Measurements from ENCODE around the gene HS6ST1. TPM values are rescaled to one million over a fixed set of nuclear protein-coding genes. Genes with fewer than 3 reads are reported as not detected.
"Not testable (repeated sequence)": the region's sequence is repeated elsewhere in the genome, so short reads cannot be mapped to it uniquely, and the experiment has no call there.

The HS6ST1 gene
- total RNA-seq, 1 donor from 2014 or later: 17.6 TPM

GRCh38 chr2:128272601-128273468 lies 45.8 kb downstream of the HS6ST1 start:
- Mint-ChIP-seq H3K27ac (no peak overlapping the region), H3K27me3 (ENCODE audit: low read depth) (no peaks in the 10 kb centered on the region), H3K9me3 (peaks cover 13% of the 10 kb centered on the region), H3K4me1 (ENCODE audit: low read depth) (no peaks in the 10 kb centered on the region), H3K4me3 (ENCODE audit: low read depth) (no peak overlapping the region), H3K36me3 (ENCODE audit: low read depth) (peaks cover 22% of the 10 kb centered on the region)
- DNase-seq (ENCODE audit: low spot score): no peak
- intact Hi-C loops (cut with micrococcal nuclease): no loop called here

GRCh38 chr2:128271911-128272600 lies 46.6 kb downstream of the HS6ST1 start:
- no peak overlapping the region for H3K27ac Mint-ChIP-seq
- no peak for DNase-seq (ENCODE audit: low spot score)
- intact Hi-C loops (cut with micrococcal nuclease): no loop called here
- H3K4me3 Mint-ChIP-seq (ENCODE audit: low read depth): no peak overlapping the region
- no peaks in the 10 kb centered on the region for H3K4me1 Mint-ChIP-seq (ENCODE audit: low read depth)
- peaks cover 22% of the 10 kb centered on the region for H3K36me3 Mint-ChIP-seq (ENCODE audit: low read depth)
- H3K27me3 Mint-ChIP-seq (ENCODE audit: low read depth): no peaks in the 10 kb centered on the region
- peaks cover 13% of the 10 kb centered on the region for H3K9me3 Mint-ChIP-seq

- peaks cover 13% of the 10 kb centered on the region for H3K9me3 Mint-ChIP-seq
- intact Hi-C loops (cut with micrococcal nuclease): no loop called here
Measured at GRCh38 chr2:128271597-128271910, 47.1 kb downstream of the HS6ST1 start.

DNA sequence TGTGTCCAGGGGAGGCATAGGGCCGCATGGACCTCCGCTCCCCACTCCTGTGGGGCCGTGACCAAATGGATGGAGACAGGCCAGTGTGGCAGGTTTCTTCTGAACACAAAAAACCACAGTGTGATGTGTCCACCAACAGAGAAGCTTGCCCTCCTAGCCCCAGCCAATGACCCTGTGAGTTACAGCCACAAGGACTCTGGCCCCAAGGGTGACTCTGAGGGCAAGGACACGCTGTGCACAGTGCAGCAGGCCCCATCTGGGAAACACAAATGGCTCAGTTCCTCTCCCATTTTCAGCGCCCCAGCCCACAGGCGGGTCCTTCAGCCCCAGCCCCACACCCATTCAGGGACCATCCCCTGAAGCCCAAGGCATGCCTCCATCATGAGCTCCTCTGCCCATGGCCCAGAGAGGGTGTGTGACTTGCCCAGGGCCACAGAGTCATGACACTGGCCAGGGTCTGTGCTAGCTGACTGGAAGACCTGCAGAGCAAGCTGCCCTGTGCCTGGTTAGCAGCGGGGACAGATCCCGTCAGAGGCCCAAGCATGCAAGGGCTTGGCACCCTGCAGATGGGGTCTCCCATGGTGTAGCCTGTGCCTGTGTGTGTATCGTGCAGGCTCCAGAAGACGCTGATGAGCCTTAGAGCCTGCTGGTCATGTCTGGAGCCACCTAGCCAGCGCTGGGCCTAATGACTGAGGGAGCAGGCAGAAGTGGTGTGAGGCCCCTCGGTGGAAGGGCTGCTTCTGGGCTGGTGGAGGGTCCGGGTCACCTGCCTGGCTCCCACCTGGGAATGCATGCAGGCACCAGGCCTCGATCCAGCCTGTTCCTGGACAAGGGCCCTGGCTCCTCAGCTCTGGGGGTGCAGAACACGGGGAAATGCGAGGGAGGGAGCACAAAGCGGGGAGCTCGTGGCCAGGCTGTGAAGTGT lies 47.7 kb downstream of the HS6ST1 start:
- H3K27me3 Mint-ChIP-seq (ENCODE audit: low read depth): no peaks in the 10 kb centered on the region
- H3K36me3 Mint-ChIP-seq (ENCODE audit: low read depth): peaks cover 22% of the 10 kb centered on the region
- intact Hi-C loops (cut with micrococcal nuclease): no loop called here
- no peak overlapping the region for H3K4me3 Mint-ChIP-seq (ENCODE audit: low read depth)
- DNase-seq (ENCODE audit: low spot score): no peak
- no peak overlapping the region for H3K27ac Mint-ChIP-seq
- no peaks in the 10 kb centered on the region for H3K4me1 Mint-ChIP-seq (ENCODE audit: low read depth)
- peaks cover 13% of the 10 kb centered on the region for H3K9me3 Mint-ChIP-seq

More at GRCh38 chr2:128271597-128271910, 47.1 kb downstream of the HS6ST1 start:
- H3K27ac Mint-ChIP-seq: no peak overlapping the region
- peaks cover 22% of the 10 kb centered on the region for H3K36me3 Mint-ChIP-seq (ENCODE audit: low read depth)
- no peak for DNase-seq (ENCODE audit: low spot score)
- H3K27me3 Mint-ChIP-seq (ENCODE audit: low read depth): no peaks in the 10 kb centered on the region
- no peak overlapping the region for H3K4me3 Mint-ChIP-seq (ENCODE audit: low read depth)
- H3K4me1 Mint-ChIP-seq (ENCODE audit: low read depth): no peaks in the 10 kb centered on the region

DNA sequence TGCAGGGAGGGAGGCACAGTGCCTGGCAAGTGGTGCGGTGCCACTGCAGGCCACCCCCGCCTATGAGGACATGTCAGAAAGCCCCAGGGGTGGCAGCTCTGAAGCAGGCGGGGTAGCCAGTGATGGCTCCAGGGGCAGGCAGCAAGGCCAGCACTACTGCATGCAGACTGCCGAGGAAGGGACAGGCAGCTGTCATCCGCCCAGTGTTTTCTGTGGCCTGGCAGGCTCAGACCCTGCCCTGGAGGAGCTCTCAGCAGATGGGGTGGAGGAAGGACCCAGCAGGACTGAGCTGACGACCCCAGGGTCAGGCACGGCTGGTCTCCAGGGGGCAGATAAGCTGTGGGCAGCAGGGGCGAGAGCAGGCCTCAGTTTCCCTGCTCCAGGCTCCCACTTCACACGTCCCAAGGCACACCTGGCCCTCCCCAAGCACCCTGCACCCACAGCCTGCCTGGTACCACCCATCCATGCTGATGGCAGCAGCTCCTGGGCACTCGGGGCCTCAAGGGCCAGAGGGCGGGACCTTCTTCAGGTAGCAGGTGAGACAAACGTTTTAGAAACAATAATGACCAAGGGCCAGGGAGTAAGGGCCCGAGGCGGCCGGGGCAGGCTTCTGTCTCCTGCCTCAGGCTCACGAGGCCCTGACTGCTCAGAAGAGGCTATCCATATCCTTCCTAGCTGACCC lies 48.5 kb downstream of the HS6ST1 start:
- Mint-ChIP-seq H3K4me1 (ENCODE audit: low read depth) (no peaks in the 10 kb centered on the region), H3K27me3 (ENCODE audit: low read depth) (no peaks in the 10 kb centered on the region), H3K36me3 (ENCODE audit: low read depth) (peaks cover 14% of the 10 kb centered on the region), H3K4me3 (ENCODE audit: low read depth) (no peak overlapping the region), H3K9me3 (peaks cover 12% of the 10 kb centered on the region), H3K27ac (no peak overlapping the region)
- intact Hi-C loops (cut with micrococcal nuclease): no loop called here
- no peak for DNase-seq (ENCODE audit: low spot score)

DNA sequence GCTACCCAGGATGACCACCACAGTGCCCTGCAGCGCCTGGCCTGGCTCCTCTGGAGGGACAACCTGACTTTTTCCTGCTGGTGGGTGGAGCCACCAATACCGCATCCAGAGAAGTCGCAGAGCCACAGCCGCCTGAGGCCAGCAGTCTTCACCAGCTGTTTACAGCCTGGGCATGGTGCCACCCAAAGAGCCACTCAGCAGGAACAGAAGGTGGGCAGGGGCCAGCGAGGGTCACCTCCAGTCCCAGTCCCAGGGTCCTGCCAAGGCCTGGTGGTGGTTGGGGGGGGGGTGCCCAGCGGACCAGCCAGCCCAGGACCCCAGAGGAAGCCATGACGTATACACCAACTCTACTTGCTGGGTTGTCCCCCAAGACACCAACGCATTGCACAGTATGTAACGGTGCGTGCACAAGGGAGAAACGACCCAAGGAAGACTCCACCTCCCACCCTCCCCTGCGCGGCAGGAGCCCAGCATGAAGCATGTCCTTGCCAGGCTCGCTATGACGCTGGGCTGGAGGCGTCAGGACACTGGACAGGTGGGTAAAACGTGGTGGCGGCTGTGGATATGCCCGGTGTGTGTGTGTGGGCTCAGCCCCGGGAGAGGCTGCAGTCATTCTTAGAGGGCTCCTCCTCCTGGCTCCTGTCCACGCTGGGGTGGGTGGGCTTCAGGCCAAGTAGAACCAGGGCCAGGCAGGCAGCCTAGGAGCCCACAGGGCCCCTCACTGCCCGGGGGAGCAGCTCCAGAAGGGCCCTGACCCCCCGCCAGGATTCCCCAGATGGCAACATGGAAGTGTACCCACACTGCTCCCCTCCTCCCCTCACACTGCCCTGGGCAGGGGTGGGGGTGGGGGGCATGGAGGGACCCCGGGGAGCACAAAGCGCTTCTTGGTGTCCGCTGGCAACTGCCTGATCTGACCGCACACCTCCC lies 49.3 kb downstream of the HS6ST1 start:
- no peaks in the 10 kb centered on the region for H3K27me3 Mint-ChIP-seq (ENCODE audit: low read depth)
- H3K4me3 Mint-ChIP-seq (ENCODE audit: low read depth): no peak overlapping the region
- DNase-seq (ENCODE audit: low spot score): no peak
- no peaks in the 10 kb centered on the region for H3K4me1 Mint-ChIP-seq (ENCODE audit: low read depth)
- peaks cover 6% of the 10 kb centered on the region for H3K36me3 Mint-ChIP-seq (ENCODE audit: low read depth)
- no peak overlapping the region for H3K27ac Mint-ChIP-seq
- intact Hi-C loops (cut with micrococcal nuclease): no loop called here
- peaks cover 6% of the 10 kb centered on the region for H3K9me3 Mint-ChIP-seq

DNA sequence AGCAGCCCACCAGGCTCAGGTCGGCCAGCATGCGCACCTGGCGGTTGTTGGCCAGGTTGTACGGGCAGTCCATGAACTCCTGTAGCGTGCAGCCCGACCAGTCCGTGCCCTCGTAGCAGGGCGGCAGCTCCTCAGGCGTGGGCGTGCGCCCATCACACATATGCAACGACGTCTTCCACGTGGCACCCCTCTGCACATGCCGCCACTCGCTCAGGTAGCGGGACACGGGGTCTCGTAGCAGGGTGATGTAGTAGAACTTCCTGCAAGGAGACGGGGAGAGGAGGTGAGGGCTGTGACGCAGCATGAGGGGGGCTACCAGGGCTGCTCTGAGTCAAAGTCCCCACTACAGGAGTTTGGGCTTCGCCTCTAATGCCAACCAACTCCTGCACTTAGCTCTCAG lies 50.1 kb downstream of the HS6ST1 start:
- H3K36me3 Mint-ChIP-seq (ENCODE audit: low read depth); DNase-seq (ENCODE audit: low spot score); H3K27ac Mint-ChIP-seq; intact Hi-C loops (cut with micrococcal nuclease); H3K9me3 Mint-ChIP-seq; H3K27me3 Mint-ChIP-seq (ENCODE audit: low read depth); H3K4me1 Mint-ChIP-seq (ENCODE audit: low read depth); H3K4me3 Mint-ChIP-seq (ENCODE audit: low read depth): not testable (repeated sequence)

DNA sequence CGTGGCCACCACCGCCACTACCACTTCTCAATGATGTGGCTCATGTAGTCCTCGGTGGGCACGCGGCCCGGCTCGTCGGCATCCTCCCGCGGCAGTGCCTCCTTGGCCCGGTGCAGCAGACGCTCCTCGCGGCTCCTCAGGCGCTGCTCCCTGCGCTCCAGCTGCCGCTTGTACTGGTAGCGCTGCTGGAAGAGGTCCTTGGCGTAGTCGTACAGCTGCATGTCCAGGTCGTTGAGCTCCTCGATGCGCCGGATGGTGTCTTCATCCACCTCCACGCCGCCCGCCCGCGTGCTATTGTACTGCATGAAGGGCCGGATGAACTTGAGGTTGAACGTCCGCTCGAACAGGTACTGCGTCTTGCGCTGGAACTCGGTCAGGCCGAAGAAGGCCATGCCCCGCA lies 50.5 kb downstream of the HS6ST1 start:
- H3K36me3 Mint-ChIP-seq (ENCODE audit: low read depth); H3K27me3 Mint-ChIP-seq (ENCODE audit: low read depth); H3K27ac Mint-ChIP-seq; H3K9me3 Mint-ChIP-seq; H3K4me3 Mint-ChIP-seq (ENCODE audit: low read depth); intact Hi-C loops (cut with micrococcal nuclease); H3K4me1 Mint-ChIP-seq (ENCODE audit: low read depth); DNase-seq (ENCODE audit: low spot score): not testable (repeated sequence)

- H3K36me3 Mint-ChIP-seq (ENCODE audit: low read depth); intact Hi-C loops (cut with micrococcal nuclease); H3K4me3 Mint-ChIP-seq (ENCODE audit: low read depth); DNase-seq (ENCODE audit: low spot score); H3K9me3 Mint-ChIP-seq; H3K27ac Mint-ChIP-seq; H3K27me3 Mint-ChIP-seq (ENCODE audit: low read depth); H3K4me1 Mint-ChIP-seq (ENCODE audit: low read depth): not testable (repeated sequence)
Measured at GRCh38 chr2:128267649-128268048, 51.0 kb downstream of the HS6ST1 start.

GRCh38 chr2:128267197-128267596 lies 51.5 kb downstream of the HS6ST1 start:
- H3K27me3 Mint-ChIP-seq (ENCODE audit: low read depth); H3K4me1 Mint-ChIP-seq (ENCODE audit: low read depth); H3K4me3 Mint-ChIP-seq (ENCODE audit: low read depth); H3K9me3 Mint-ChIP-seq; H3K36me3 Mint-ChIP-seq (ENCODE audit: low read depth); H3K27ac Mint-ChIP-seq; intact Hi-C loops (cut with micrococcal nuclease); DNase-seq (ENCODE audit: low spot score): not testable (repeated sequence)

GRCh38 chr2:128266463-128266862 lies 52.2 kb downstream of the HS6ST1 start:
- DNase-seq (ENCODE audit: low spot score); H3K4me3 Mint-ChIP-seq (ENCODE audit: low read depth); intact Hi-C loops (cut with micrococcal nuclease): not testable (repeated sequence)

More at GRCh38 chr2:128266463-128266862, 52.2 kb downstream of the HS6ST1 start:
- H3K36me3 Mint-ChIP-seq (ENCODE audit: low read depth); H3K4me1 Mint-ChIP-seq (ENCODE audit: low read depth); H3K27ac Mint-ChIP-seq; H3K9me3 Mint-ChIP-seq; H3K27me3 Mint-ChIP-seq (ENCODE audit: low read depth): not testable (repeated sequence)
